H1 (cell line): ENCODE measurements around the gene PAQR7. TPM values are rescaled to one million over a fixed set of nuclear protein-coding genes. Genes with fewer than 3 reads are reported as not detected.

Experiments
- CTCF ChIA-PET: fragments of 300-600 bp; sonication (Branson Sonifier 250); formaldehyde crosslinking; loops from one replicate; lab custom pipeline; 2021; ENCODE audit not compliant: partially characterized antibody; lab: Charles Lee
- POLR2A ChIA-PET: fragments of 300-600 bp; sonication (Branson Sonifier 250); formaldehyde crosslinking; loops from one replicate; lab custom pipeline; 2021; ENCODE audit warnings: inconsistent platforms; ENCODE audit not compliant: partially characterized antibody; lab: Charles Lee
- DNase-seq, 2 experiments: peaks; one replicate each; pipeline versions ENCODE4 v3.0.0 to v3.0.0-alpha.2; 2010 to 2022; ENCODE audit warnings: low spot score in 2 of 2, low read depth in 1 of 2, mixed read lengths in 1 of 2
- FAIRE-seq: peaks from 2 replicates; lab custom pipeline; 2011; peaks lifted over from hg19 to GRCh38; lab: Jason Lieb, UNC
- H2AFZ ChIP-seq: 2 replicates; pipeline ENCODE4 v1.8.1; 2012; ENCODE audit warnings: low read length, inconsistent platforms
- H2AK5ac ChIP-seq: 2 replicates; pipeline ENCODE4 v1.6.1; 2013; ENCODE audit warnings: low read depth, low read length
- H2BK120ac ChIP-seq: replicated peaks from 2 replicates; pipeline ENCODE3; 2013; ENCODE audit warnings: low read depth, low read length, inconsistent platforms
- H2BK12ac ChIP-seq: 2 replicates; pipeline ENCODE4 v1.6.1; 2013; ENCODE audit warnings: low read depth, low read length
- H2BK15ac ChIP-seq: 2 replicates; pipeline ENCODE4 v1.6.1; 2013; ENCODE audit warnings: low read length
- H2BK20ac ChIP-seq: 2 replicates; pipeline ENCODE4 v1.6.1; 2013; ENCODE audit warnings: low read length
- H2BK5ac ChIP-seq: 2 replicates; pipeline ENCODE4 v1.6.1; 2013; ENCODE audit warnings: low read depth, low read length
- H3K14ac ChIP-seq: 2 replicates; pipeline ENCODE4 v1.6.1; 2013; ENCODE audit warnings: inconsistent platforms; ENCODE audit not compliant: insufficient read length
- H3K18ac ChIP-seq: 2 replicates; pipeline ENCODE4 v1.6.1; 2013; ENCODE audit warnings: low read length; ENCODE audit errors: extremely low read depth
- H3K23ac ChIP-seq: 2 replicates; pipeline ENCODE4 v1.6.1; 2013; ENCODE audit warnings: inconsistent platforms; ENCODE audit not compliant: insufficient read length
- H3K23me2 ChIP-seq: 2 replicates; pipeline ENCODE4 v1.6.1; 2013; ENCODE audit warnings: low read depth, low read length
- H3K27ac ChIP-seq: 2 replicates; pipeline ENCODE4 v1.6.1; 2011; ENCODE audit warnings: low read depth, low read length, inconsistent platforms
- H3K27me3 ChIP-seq, 4 experiments: replicated peaks in 1 of 4; 1 replicate in 1 of 4; 2 replicates in 3 of 4; pipeline versions ENCODE4 v1.6.1 to v1.8.1; 2011 to 2013; ENCODE audit warnings: low read length in 3 of 4, mild to moderate bottlenecking in 3 of 4, inconsistent platforms in 2 of 4, mixed read lengths in 2 of 4, moderate library complexity in 1 of 4; ENCODE audit not compliant: control insufficient read depth in 3 of 4, insufficient read depth in 3 of 4; ENCODE audit errors: extremely low read depth in 1 of 4
- H3K36me3 ChIP-seq, 4 experiments: 2 replicates each; pipeline versions ENCODE4 v1.6.1 to v1.8.1; 2011 to 2013; ENCODE audit warnings: mild to moderate bottlenecking in 4 of 4, low read length in 3 of 4, moderate library complexity in 2 of 4, control low read depth in 1 of 4, inconsistent platforms in 1 of 4; ENCODE audit not compliant: insufficient read depth in 4 of 4, control insufficient read depth in 2 of 4
- H3K4ac ChIP-seq: replicated peaks from 2 replicates; pipeline ENCODE3; 2013; ENCODE audit warnings: low read length, low read depth, mixed read lengths, inconsistent platforms; ENCODE audit not compliant: insufficient read length
- H3K4me1 ChIP-seq, 4 experiments: replicated peaks in 1 of 4; 1 replicate in 1 of 4; 2 replicates in 3 of 4; pipeline versions ENCODE4 v1.6.1 to v1.8.1; 2011 to 2013; ENCODE audit warnings: low read length in 3 of 4, inconsistent platforms in 2 of 4, mixed read lengths in 1 of 4; ENCODE audit not compliant: insufficient read depth in 4 of 4, control insufficient read depth in 3 of 4
- H3K4me2 ChIP-seq, 2 experiments: 2 replicates each; pipeline versions ENCODE4 v1.6.1 to v1.8.1; 2011 to 2013; ENCODE audit warnings: low read depth in 2 of 2, low read length in 2 of 2, control low read depth in 1 of 2, inconsistent platforms in 1 of 2, mild to moderate bottlenecking in 1 of 2; ENCODE audit not compliant: insufficient read depth in 1 of 2
- H3K4me3 ChIP-seq, 4 experiments: fragments of 200-600, 300-600 bp in 1 of 4; sonication (generic), shearing (Covaris generic), sonication (Bioruptor Twin) in 1 of 4; 2 replicates each; pipeline versions ENCODE4 v1.5.1 to v1.8.1; 2011 to 2016; ENCODE audit warnings: low read length in 4 of 4, low read depth in 3 of 4, control low read depth in 2 of 4, inconsistent platforms in 2 of 4, mild to moderate bottlenecking in 2 of 4, mixed read lengths in 1 of 4, moderate library complexity in 1 of 4; ENCODE audit not compliant: insufficient read depth in 2 of 4; ENCODE audit errors: extremely low read depth in 1 of 4
- H3K56ac ChIP-seq: replicated peaks from 2 replicates; pipeline ENCODE3; 2013; ENCODE audit warnings: low read depth, mild to moderate bottlenecking, mixed read lengths, low read length, inconsistent platforms; ENCODE audit not compliant: insufficient read length
- H3K79me1 ChIP-seq: 2 replicates; pipeline ENCODE4 v1.6.1; 2013; ENCODE audit warnings: low read depth, low read length, control low read depth
- H3K79me2 ChIP-seq, 2 experiments: 2 replicates each; pipeline versions ENCODE4 v1.6.1 to v1.8.1; 2012 to 2013; ENCODE audit warnings: low read length in 2 of 2, mild to moderate bottlenecking in 2 of 2, inconsistent platforms in 1 of 2; ENCODE audit not compliant: insufficient read depth in 2 of 2, control insufficient read depth in 1 of 2
- H3K9ac ChIP-seq, 4 experiments: replicated peaks in 1 of 4; 1 replicate in 1 of 4; 2 replicates in 3 of 4; pipeline versions ENCODE4 v1.6.1 to v1.8.1; 2011 to 2013; ENCODE audit warnings: low read depth in 3 of 4, low read length in 3 of 4, control low read depth in 2 of 4, mild to moderate bottlenecking in 2 of 4, moderate library complexity in 2 of 4, inconsistent platforms in 1 of 4; ENCODE audit errors: extremely low read depth in 1 of 4
- H3K9me3 ChIP-seq, 2 experiments: 2 replicates each; pipeline versions ENCODE4 v1.6.1 to v1.8.1; 2012 to 2013; ENCODE audit warnings: mild to moderate bottlenecking in 2 of 2, moderate library complexity in 2 of 2, control low read depth in 1 of 2, inconsistent platforms in 1 of 2, low read depth in 1 of 2, low read length in 1 of 2, mixed read lengths in 1 of 2; ENCODE audit not compliant: insufficient read depth in 2 of 2
- H4K20me1 ChIP-seq, 2 experiments: replicated peaks in 1 of 2; 2 replicates each; pipeline versions ENCODE3 to v1.8.1; 2011 to 2013; ENCODE audit warnings: inconsistent platforms in 2 of 2, low read length in 2 of 2, mild to moderate bottlenecking in 1 of 2; ENCODE audit not compliant: insufficient read depth in 2 of 2, control insufficient read depth in 1 of 2
- H4K5ac ChIP-seq: 2 replicates; pipeline ENCODE4 v1.6.1; 2013; ENCODE audit warnings: low read length, low read depth, mixed read lengths, inconsistent platforms; ENCODE audit not compliant: insufficient read length
- H4K8ac ChIP-seq: 2 replicates; pipeline ENCODE4 v1.8.0; 2013; ENCODE audit warnings: mild to moderate bottlenecking, moderate library complexity, low read length, inconsistent platforms; ENCODE audit not compliant: insufficient read depth; ENCODE audit errors: extremely low read depth
- H4K91ac ChIP-seq: replicated peaks from 2 replicates; pipeline ENCODE3; 2013; ENCODE audit warnings: low read length, mixed read lengths, inconsistent platforms; ENCODE audit not compliant: insufficient read length
- CTBP2 ChIP-seq: IDR thresholded peaks from 2 replicates; pipeline ENCODE4 v1.7.0; 2011; ENCODE audit warnings: borderline replicate concordance, mild to moderate bottlenecking, moderate library complexity, mixed read lengths, low read length; ENCODE audit not compliant: insufficient read depth, insufficient read length
- EZH2 ChIP-seq: fragments of 200-600 bp; sonication (generic); IDR thresholded peaks from 2 replicates; pipeline ENCODE4 v1.7.1; 2012; ENCODE audit warnings: low read depth, mild to moderate bottlenecking, moderate library complexity, low read length, inconsistent platforms; ENCODE audit not compliant: severe bottlenecking
- POLR2A ChIP-seq, 2 experiments: IDR thresholded peaks; 1 replicate in 1 of 2; 2 replicates in 1 of 2; pipeline ENCODE4 v1.6.1; 2011; ENCODE audit warnings: low read depth in 2 of 2, low read length in 2 of 2, mild to moderate bottlenecking in 2 of 2; ENCODE audit errors: control extremely low read depth in 1 of 2
- RXRA ChIP-seq: IDR thresholded peaks from 2 replicates; pipeline ENCODE4 v1.6.1; 2011; ENCODE audit warnings: low read depth, mild to moderate bottlenecking, low read length, moderate library complexity; ENCODE audit not compliant: insufficient read depth
- WGBS, 2 experiments: shearing (Covaris generic) in 1 of 2; methylation state at CpG; one replicate each; pipeline versions ENCODE4 v1.1.6 to v1.1.7; 2013 to 2015; ENCODE audit warnings: low lambda C conversion rate in 2 of 2, mixed read lengths in 2 of 2, inconsistent platforms in 1 of 2, low coverage in 1 of 2, missing lambda C conversion rate in 1 of 2; ENCODE audit not compliant: insufficient replicate concordance in 2 of 2, insufficient coverage in 1 of 2, insufficient read length in 1 of 2; ENCODE audit errors: extremely low coverage in 1 of 2, missing lambda C conversion rate in 1 of 2; 5-methylcytosine and 5-hydroxymethylcytosine counted together
- polyA plus RNA-seq, 7 experiments: library from polyadenylated mRNA; depleted of rRNA in 3 of 7; stranded (reverse) in 5 of 7; unstranded in 2 of 7; fragments of >200 nt in 5 of 7; fragments of 200-250 nt in 2 of 7; gene quantifications; 1 replicate in 5 of 7; 2 replicates in 1 of 7; 4 replicates in 1 of 7; pipeline versions ENCODE4 v1.2.1 to v1.2.3, GENCODE V29; 2011 to 2013; ENCODE audit warnings: missing spikeins in 2 of 7, mixed read lengths in 2 of 7
- total RNA-seq: library from RNA; stranded (reverse); fragmentation: NEBNext Ultra II Directional; extraction: Animal tissue kit (Norgen Biotek cat#: 25700); gene quantifications from 2 replicates; pipeline ENCODE4 v1.2.1, GENCODE V29; 2021

The PAQR7 gene
- total and polyA plus RNA-seq, 2 of the 8 experiments (the other 6 are each of a cell fraction or from before 2014, with no cell fraction given) = 7.3 to 7.4 TPM

DNA sequence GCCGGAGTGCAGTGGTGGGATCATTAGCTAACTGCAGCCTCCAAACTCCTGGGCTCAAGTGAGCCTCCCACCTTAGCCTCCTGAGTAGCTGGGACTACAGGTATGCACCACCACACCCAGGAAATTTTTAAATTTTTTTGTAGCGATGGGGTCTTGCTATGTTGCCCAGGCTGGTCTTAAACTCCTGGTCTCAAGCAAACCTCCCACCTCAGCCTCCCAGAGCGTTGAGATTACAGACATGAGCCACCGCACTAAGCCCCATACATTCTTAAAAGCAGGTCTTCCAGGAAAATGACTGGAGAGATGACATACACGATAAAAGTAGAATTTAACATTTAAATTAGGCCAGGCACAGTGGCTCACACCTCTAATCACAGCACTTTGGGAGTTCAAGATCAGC is 42.4 kb downstream of the PAQR7 start:
- H3K4ac ChIP-seq = no peak overlapping the region
- H3K9me3 ChIP-seq = no peaks in the 10 kb centered on the region
- H2BK120ac ChIP-seq = no peak overlapping the region
- H4K20me1 ChIP-seq = peaks cover 2 to 4% of the 10 kb centered on the region in 2 experiments
- H3K4me2 ChIP-seq = no peak overlapping the region
- DNase-seq (no peak), FAIRE-seq (no peak)
- no peak overlapping the region for H2BK15ac ChIP-seq
- CTCF ChIA-PET = interaction anchor here (1.2 to 2.8 kb wide), 2 partner anchors 23 to 62 kb away, joined by 3 to 12 read pairs; no protein-coding TSS in a partner anchor
- H3K9ac ChIP-seq = no peak overlapping the region
- H3K14ac ChIP-seq = no peak overlapping the region
- no peak overlapping the region for H2AFZ ChIP-seq
- no peak overlapping the region for H3K23ac ChIP-seq
- H3K27me3 ChIP-seq = no peaks in the 10 kb centered on the region
- H3K4me1 ChIP-seq = no peaks in the 10 kb centered on the region
- POLR2A ChIA-PET = interaction anchor here (0.7 to 1.9 kb wide), 4 partner anchors 11 to 39 kb away, joined by 3 to 10 read pairs (median 3); partner anchors contain the start of gene MTFR1L
- H2BK12ac ChIP-seq = no peak overlapping the region
- H2BK20ac ChIP-seq = no peak overlapping the region
- no peak overlapping the region for H3K4me3 ChIP-seq
- no peak overlapping the region for H2BK5ac ChIP-seq
- 98% methylated on average over 5 of the region's 5 CpGs; no CpG with 5 or more reads in 1 of the 2 experiments for WGBS, 2 experiments
- H3K79me1 ChIP-seq = no peaks in the 10 kb centered on the region; the same call in 1 of the 2 replicates
- H4K91ac ChIP-seq = no peak overlapping the region
- no peak overlapping the region for H2AK5ac ChIP-seq
- H3K36me3 ChIP-seq = peaks cover 23 to 82% (median 64%) of the 10 kb centered on the region in 4 experiments
- H3K79me2 ChIP-seq = no peaks in the 10 kb centered on the region
- no peak overlapping the region for H3K27ac ChIP-seq
- H3K18ac ChIP-seq = no peak overlapping the region
- H3K56ac ChIP-seq = no peak overlapping the region
- H4K5ac ChIP-seq = no peak overlapping the region
- H3K23me2 ChIP-seq = no peaks in the 10 kb centered on the region
- no peak overlapping the region for H4K8ac ChIP-seq
- no peak for TF ChIP-seq RXRA
- no peak for TF ChIP-seq CTBP2
- no peak for TF ChIP-seq POLR2A (IDR thresholded peaks at IDR 0.05; ENCODE audit: control extremely low read depth in 1 of 2, low read depth in 2 of 2, low read length in 2 of 2)
- no peak for TF ChIP-seq EZH2
